ENCODE results near the gene ATP11A.

The ATP11A gene

GRCh38 chr13:112844411-112844810 is 154.6 kb downstream of the ATP11A start:
- Histone ChIP-seq H4K20me1 (ENCODE audit: insufficient read depth, low read length) (no peaks in the 10 kb centered on the region), H3K9me3 (ENCODE audit: insufficient read depth, low read length, severe bottlenecking) (no peaks in the 10 kb centered on the region), H3K4me3 (ENCODE audit: low read depth in 1 of 2, low read length in 2 of 2) (no peak overlapping the region), H3K4me2 (ENCODE audit: insufficient read depth, low read length) (no peak overlapping the region), H3K27me3 (ENCODE audit: insufficient read depth, low read length, poor library complexity) (no peaks in the 10 kb centered on the region), H3K4me1 (ENCODE audit: insufficient read depth, low read length) (no peaks in the 10 kb centered on the region), H3K79me2 (ENCODE audit: insufficient read depth, low read length) (no peaks in the 10 kb centered on the region), H3K27ac (ENCODE audit: low read length) (no peak overlapping the region), H2AFZ (ENCODE audit: low read depth, low read length) (no peak overlapping the region), H3K36me3 (ENCODE audit: insufficient read depth, low read length) (peaks cover 64% of the 10 kb centered on the region), H3K9ac (ENCODE audit: low read depth, low read length) (no peak overlapping the region)
- no peak for ATAC-seq (ENCODE audit: insufficient read depth, low read depth)
- TF ChIP-seq EZH2 (IDR thresholded peaks at IDR 0.05; ENCODE audit: borderline replicate concordance, low read depth, low read length, severe bottlenecking), result no peak
- no peak for TF ChIP-seq CTCF (IDR thresholded peaks at IDR 0.05; ENCODE audit: borderline replicate concordance, extremely low read depth, low read length, poor library complexity, severe bottlenecking)
- no peak for DNase-seq

- H3K9me3 ChIP-seq (ENCODE audit: insufficient read depth, low read length, severe bottlenecking), result no peaks in the 10 kb centered on the region
- no peaks in the 10 kb centered on the region for H4K20me1 ChIP-seq (ENCODE audit: insufficient read depth, low read length)
- no peak overlapping the region for H3K4me2 ChIP-seq (ENCODE audit: insufficient read depth, low read length)
- H3K4me1 ChIP-seq (ENCODE audit: insufficient read depth, low read length), result no peaks in the 10 kb centered on the region
- no peaks in the 10 kb centered on the region for H3K27me3 ChIP-seq (ENCODE audit: insufficient read depth, low read length, poor library complexity)
- H3K4me3 ChIP-seq (ENCODE audit: low read depth in 1 of 2, low read length in 2 of 2), result no peak overlapping the region
- no peak for TF ChIP-seq CTCF (IDR thresholded peaks at IDR 0.05; ENCODE audit: borderline replicate concordance, extremely low read depth, low read length, poor library complexity, severe bottlenecking)
- TF ChIP-seq EZH2 (IDR thresholded peaks at IDR 0.05; ENCODE audit: borderline replicate concordance, low read depth, low read length, severe bottlenecking), result no peak
- H3K9ac ChIP-seq (ENCODE audit: low read depth, low read length), result no peak overlapping the region
- no peak overlapping the region for H2AFZ ChIP-seq (ENCODE audit: low read depth, low read length)
- DNase-seq, result no peak
- H3K27ac ChIP-seq (ENCODE audit: low read length), result no peak overlapping the region
- no peak for ATAC-seq (ENCODE audit: insufficient read depth, low read depth)
- no peaks in the 10 kb centered on the region for H3K79me2 ChIP-seq (ENCODE audit: insufficient read depth, low read length)
- peaks cover 59% of the 10 kb centered on the region for H3K36me3 ChIP-seq (ENCODE audit: insufficient read depth, low read length)
Observed at GRCh38 chr13:112844879-112845278, 155.0 kb downstream of the ATP11A start.

- H4K20me1 ChIP-seq (ENCODE audit: insufficient read depth, low read length), result no peaks in the 10 kb centered on the region
- DNase-seq, result no peak
Observed at GRCh38 chr13:112845511-112846144, 155.8 kb downstream of the ATP11A start.

More at GRCh38 chr13:112845511-112846144, 155.8 kb downstream of the ATP11A start:
- TF ChIP-seq CTCF (IDR thresholded peaks at IDR 0.05; ENCODE audit: borderline replicate concordance, extremely low read depth, low read length, poor library complexity, severe bottlenecking) (no peak), EZH2 (IDR thresholded peaks at IDR 0.05; ENCODE audit: borderline replicate concordance, low read depth, low read length, severe bottlenecking) (no peak)
- Histone ChIP-seq H3K4me1 (ENCODE audit: insufficient read depth, low read length) (no peaks in the 10 kb centered on the region), H3K4me3 (ENCODE audit: low read depth in 1 of 2, low read length in 2 of 2) (no peak overlapping the region), H3K4me2 (ENCODE audit: insufficient read depth, low read length) (no peak overlapping the region), H3K27me3 (ENCODE audit: insufficient read depth, low read length, poor library complexity) (no peaks in the 10 kb centered on the region), H2AFZ (ENCODE audit: low read depth, low read length) (no peak overlapping the region), H3K79me2 (ENCODE audit: insufficient read depth, low read length) (no peaks in the 10 kb centered on the region), H3K9ac (ENCODE audit: low read depth, low read length) (no peak overlapping the region), H3K36me3 (ENCODE audit: insufficient read depth, low read length) (peaks cover 56% of the 10 kb centered on the region), H3K27ac (ENCODE audit: low read length) (no peak overlapping the region), H3K9me3 (ENCODE audit: insufficient read depth, low read length, severe bottlenecking) (no peaks in the 10 kb centered on the region)
- ATAC-seq (ENCODE audit: insufficient read depth, low read depth), result no peak

All from DND-41 (cell line).